HG03095 (cell line): Measurements from ENCODE around the gene C19orf18.
A peak's percentile ranks its signal among the peaks of the same experiment; 100 is the strongest.

Experiments
- ATAC-seq: cut with Tn5 transposase; IDR thresholded peaks from one replicate; pipeline ENCODE4 v1.9.1; 2021; ENCODE audit warnings: moderate library complexity; ENCODE audit not compliant: unreplicated experiment

Gene C19orf18

DNA sequence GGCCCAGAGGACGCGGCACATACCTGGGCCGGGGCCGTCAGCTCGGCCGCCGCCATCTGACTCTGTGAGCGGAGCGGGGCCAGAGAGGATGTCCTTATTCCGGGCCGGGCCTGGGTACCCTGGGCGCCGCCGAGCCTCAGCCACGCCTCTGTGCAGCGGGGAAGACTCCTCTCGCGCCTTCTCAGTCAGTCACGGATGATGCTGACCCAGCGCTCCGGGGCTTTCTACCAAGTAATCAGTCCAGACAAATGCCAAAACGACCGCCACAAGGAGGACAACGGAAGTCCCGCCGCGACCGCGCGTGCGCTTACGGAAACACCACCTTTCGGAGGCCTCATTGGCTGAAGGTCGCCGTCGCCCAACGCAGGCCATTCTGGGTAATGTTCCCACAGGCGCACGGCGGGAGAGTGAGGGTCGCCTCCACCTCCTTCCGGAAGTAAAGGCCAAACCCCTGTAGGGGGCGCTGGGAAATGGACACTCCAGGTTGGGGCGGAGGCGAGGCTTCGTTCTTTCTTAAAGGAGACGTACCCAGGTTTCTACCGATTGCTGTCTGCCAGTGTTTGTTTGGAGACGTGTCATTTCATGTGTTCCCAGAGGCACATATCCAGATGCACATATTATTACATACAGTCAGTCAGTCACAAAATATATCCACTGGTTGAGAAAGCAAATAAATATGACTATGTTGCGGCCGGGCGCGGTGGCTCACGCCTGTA lies 26.8 kb downstream of the C19orf18 start, which contains the start of gene ZNF256:
ZNF256 (minus strand) TSS at position 288 of the 716 bp plus-strand sequence; CDS start at position 56, 232 bp downstream.
- ATAC-seq = peak; percentile 69

DNA sequence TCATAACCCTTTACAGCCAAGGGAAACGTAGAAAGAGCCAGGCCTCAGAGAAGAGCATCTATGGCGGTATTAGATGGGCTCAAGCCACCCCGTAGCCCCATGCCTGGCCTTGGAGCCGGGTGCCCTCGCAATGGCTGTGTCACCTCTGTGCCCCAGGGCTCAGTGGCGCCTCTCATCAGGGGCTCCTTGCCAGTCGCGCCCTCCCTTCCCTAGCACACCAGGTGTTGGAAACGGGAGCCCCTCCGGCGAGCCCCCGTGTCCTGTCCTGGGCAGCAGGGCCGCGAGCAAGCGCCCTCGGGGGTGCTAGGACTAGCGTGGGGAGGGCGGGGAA lies 27.3 kb downstream of the C19orf18 start:
- no peak for ATAC-seq

DNA sequence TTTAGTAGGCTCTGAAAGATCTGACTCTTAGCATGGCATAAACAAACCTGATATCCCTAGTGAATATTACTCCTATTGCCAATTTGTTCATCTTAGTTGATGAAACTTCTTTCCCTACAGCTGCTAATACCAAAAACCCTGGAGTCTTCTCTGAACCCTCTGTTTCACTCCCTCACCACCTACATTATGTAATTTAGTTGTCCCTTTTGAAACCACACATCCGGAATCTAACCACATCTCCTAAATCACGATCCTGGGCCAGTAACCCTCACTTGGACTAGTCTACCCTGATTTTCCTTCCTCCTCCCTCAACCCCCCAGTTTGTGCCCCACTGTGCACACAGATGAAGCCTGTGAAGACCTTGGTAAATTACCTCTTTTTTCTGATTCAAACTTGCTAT lies 28.0 kb downstream of the C19orf18 start:
- ATAC-seq = no peak

DNA sequence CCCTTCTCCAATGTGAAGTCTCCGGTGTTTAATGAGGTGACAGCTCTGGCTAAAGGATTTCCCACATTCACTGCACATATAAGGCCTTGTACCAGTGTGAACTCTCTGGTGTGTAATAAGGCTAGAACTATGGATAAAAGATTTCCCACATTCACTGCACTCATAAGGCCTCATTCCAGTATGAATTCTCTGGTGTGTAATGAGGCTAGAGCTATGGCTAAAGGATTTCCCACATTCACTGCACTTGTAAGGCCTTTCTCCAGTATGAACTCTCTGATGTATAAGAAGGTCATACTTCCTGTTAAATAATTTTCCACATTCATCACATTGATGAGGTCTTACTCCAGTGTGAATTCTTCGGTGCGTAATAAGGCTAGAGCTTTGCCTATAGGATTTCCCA lies 32.7 kb downstream of the C19orf18 start:
- no peak for ATAC-seq

DNA sequence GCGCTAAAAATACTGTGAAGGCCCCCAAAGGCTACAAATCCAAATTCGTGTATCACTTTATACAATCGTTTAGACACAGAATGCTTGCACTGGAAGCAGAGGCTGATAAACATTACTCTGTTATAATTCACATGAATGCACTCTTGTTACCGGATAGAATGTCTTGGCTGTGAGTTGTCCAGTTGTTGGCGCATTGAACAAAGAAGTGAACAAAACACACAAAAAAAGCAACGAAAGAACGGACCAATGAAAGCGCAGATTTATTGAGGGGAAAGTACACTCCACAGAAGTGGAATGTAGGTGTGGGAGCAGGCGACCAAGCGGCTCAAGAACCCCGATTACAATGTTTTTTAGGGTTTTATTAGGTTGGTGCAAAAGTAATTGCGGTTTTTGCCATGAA lies 38.6 kb downstream of the C19orf18 start:
- no peak for ATAC-seq

DNA sequence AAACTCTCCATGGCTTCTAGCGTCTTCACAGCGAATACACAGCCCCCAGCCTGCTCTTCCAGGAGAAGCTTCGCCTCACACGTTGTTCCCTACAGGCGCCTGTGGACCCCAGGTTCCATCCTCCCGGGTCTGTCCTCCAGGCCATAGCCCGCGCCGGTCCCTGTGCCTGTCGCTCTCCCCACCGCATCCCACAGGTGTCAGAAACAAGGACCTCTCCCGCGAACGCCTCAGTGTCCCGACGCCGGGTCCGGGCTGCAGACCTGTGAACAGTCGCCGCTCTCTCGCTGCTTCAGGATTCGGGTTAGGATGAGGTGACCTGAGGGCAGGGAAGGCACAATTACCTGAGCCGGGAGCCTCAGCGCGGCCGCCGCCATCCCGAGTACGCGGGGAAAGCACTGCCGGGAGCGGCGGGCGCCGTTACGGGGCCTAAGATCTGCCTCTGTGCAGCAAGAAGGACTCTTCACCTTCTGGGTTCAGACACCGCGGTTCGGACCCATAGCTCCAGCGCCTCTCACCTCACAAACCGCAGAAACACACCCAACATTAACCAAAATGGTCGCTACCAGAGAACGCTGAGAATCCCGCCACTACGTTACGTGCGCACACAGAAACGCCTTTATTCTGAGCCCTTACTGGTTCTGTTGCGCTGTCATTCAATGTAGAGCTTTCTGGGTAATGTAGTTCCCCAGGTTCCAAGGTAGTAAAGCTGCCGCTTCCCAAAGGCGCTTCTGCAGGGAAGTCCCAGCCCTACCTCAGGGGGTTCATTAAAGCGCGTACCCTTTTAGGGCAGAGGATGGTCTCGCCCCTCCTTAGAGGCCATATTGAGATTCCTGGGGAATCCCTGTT lies 39.3 kb downstream of the C19orf18 start, which contains the start of gene ZNF418:
ZNF418 (minus strand) TSS at position 583 of the 846 bp plus-strand sequence. CDS start 1,580 bp downstream, outside the sequence.
- ATAC-seq = peak; percentile 59

DNA sequence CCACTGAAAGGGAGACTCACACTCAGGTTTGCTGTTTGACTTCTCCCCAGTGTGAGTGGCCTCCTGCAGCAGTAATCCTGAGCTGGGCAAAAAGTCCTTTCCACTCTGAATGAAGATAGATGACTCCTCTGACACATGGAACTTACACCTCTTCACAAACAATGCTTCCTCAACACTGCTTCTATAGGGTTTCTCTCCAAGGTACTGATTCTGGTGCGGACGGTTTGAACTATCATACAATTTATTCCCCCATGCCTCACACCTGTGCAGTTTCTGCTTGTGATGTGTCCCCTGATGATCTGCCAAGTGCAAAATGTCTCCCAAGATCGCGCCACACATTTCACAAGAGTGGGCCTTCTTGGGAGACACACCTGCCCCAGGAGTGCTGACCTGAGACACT lies 46.7 kb downstream of the C19orf18 start:
- no peak for ATAC-seq

DNA sequence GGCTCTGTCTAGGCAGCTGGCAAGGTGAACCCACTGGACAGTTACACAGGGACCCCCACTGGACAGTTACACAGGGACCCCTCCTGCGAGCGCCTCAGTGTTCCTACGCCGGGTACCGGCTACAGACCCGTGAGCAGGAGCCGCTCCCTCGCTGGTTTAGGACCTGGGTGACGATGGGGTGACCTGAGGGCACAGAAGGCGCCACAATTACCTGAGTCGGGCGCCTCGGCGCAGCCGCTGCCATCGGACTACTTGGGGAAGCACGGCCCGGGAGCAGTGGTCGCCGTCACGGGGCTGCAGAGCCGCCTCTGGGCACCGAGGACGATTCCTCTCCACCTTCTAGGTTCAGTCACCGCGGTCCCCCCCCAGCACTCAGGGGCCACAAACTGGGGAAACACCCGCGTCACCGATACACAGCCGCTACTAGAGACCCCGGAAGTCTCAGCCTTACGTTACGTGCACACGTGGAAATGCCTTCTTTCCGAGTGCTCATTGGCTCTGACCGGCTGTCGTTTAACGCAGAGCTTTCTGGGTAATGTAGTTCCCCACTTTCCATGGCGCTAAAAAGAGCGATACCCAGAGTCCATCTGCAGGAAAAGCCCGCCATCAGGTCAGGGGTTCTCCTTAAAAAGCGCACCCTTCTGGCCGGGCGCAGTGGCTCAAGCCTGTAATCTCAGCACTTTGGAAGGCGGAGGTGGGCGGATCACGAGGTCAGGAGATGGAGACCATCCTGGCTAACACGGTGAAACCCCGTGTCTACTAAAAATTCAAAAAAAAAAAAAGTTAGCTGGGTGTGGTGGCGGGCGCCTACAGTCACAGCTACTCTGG lies 58.0 kb downstream of the C19orf18 start, which contains the start of gene ZNF417:
ZNF417 (minus strand) TSS at position 425 of the 828 bp plus-strand sequence; CDS start at position 244, 181 bp downstream.
- ATAC-seq = peak; percentile 92

DNA sequence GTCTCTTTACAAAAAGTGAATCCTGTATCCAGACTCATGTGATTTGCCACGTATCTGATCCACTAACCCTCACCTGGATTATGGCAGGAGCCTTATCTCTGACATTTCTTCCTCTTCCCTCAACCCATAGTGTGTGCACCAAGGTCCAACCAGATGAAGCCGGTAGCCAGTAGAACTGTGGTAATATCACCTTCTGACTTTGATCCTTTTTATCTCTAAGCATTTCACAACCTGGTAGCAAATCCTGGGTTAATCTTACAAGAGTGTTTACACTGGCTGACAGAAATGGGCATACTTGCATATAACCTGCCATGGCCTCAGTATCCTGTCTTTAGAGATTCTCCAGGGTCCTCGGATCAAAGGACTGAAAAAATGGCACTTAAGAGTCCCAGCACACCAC lies 59.8 kb downstream of the C19orf18 start:
- no peak for ATAC-seq
